Measurements from ENCODE around the gene DHRSX.
A peak's percentile ranks its signal among the peaks of the same experiment; 100 is the strongest.
"Not testable (repeated sequence)": the region's sequence is repeated elsewhere in the genome, so short reads cannot be mapped to it uniquely, and the experiment has no call there.

The DHRSX gene

DNA sequence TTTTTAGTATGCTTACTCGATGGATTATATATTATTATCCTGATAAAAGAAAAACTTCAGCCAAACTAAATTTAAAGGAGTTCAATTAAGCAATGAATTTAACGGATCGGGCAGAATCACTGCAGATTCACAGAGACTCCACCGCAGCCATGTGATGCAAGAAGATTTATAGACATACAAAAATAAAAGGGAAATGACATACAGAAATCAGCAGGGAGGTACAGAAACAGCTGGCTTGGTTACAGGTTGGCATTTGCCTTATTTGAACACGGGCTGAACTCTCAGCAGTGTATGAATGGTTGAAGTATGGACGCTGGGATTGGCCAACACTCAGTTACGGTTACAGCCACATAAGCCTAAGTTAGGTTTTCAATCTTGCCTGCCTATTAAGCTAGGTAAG, 35.4 kb upstream of the DHRSX start:
- Mint-ChIP-seq H3K27me3 (peaks cover 0 to 18% of the 10 kb centered on the region in 2 donors), H3K4me1 (ENCODE audit: low read depth in 2 of 2) (no peaks in the 10 kb centered on the region), H3K9me3 (no peaks in the 10 kb centered on the region), H3K4me3 (no peak overlapping the region), H3K27ac (no peak overlapping the region), H3K36me3 (ENCODE audit: insufficient read depth) (no peaks in the 10 kb centered on the region)
- DNase-seq, result no peak
- ATAC-seq (replicated peaks), result no peak

DNA sequence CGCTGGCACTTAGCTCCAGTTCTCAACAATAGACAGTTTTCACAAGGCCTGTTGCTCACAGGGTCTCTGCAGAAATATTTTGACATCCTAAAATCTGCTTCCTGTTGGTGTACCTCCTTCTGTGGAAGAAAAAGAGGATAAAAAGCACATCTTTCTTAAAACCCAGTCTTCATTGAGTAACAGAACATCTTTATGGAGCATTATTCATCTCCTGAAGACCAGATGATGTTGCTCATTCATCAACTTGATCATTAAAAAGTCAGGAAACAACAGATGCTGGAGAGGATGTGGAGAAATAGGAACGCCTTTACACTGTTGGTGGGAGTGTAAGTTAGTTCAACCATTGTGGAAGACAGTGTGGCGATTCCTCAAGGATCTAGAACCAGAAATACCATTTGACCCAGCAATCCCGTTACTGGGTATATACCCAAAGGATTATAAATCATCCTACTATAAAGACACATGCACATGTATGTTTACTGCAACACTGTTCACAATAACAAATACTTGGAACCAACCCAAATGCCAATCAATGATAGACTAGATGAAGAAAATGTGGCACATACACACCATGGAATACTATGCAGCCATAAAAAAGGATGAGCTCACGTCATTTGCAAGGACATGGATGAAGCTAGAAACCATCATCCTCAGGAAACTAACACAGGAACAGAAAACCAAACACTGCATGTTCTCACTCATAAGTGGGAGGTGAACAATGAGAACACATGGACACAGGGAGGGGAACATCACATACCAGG, 33.7 kb upstream of the DHRSX start:
- DNase-seq; H3K4me1 Mint-ChIP-seq (ENCODE audit: low read depth in 2 of 2); ATAC-seq (replicated peaks); H3K9me3 Mint-ChIP-seq; H3K4me3 Mint-ChIP-seq; H3K36me3 Mint-ChIP-seq (ENCODE audit: insufficient read depth); H3K27ac Mint-ChIP-seq: not testable (repeated sequence)
- H3K27me3 Mint-ChIP-seq, result peaks cover 0 to 18% of the 10 kb centered on the region in 2 donors

DNA sequence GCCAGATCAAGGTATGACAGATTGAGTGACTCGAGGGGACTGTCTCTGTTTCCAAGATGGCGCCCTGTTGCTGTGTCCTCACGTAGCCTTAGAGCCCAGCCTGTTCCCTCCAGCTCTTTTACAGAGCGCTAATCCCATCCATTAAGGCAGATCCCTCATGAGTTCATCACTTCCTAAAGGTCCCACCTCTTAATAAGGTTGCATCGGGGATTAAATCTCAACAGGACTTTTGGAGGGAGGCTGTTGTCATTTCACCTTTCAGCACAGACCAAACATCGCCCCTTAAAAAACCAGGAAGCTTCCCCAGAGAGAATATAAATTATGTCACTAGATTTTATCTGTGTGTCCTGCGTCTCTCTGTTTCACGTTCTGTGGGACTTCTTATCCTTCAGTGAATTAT, 32.6 kb upstream of the DHRSX start:
- H3K9me3 Mint-ChIP-seq, result no peaks in the 10 kb centered on the region
- no peaks in the 10 kb centered on the region for H3K4me1 Mint-ChIP-seq (ENCODE audit: low read depth in 2 of 2)
- ATAC-seq (replicated peaks) (no peak), DNase-seq (no peak)
- no peak overlapping the region for H3K4me3 Mint-ChIP-seq
- H3K27me3 Mint-ChIP-seq, result peaks cover 3 to 19% of the 10 kb centered on the region in 2 donors
- H3K36me3 Mint-ChIP-seq (ENCODE audit: insufficient read depth), result no peaks in the 10 kb centered on the region
- no peak overlapping the region for H3K27ac Mint-ChIP-seq

DNA sequence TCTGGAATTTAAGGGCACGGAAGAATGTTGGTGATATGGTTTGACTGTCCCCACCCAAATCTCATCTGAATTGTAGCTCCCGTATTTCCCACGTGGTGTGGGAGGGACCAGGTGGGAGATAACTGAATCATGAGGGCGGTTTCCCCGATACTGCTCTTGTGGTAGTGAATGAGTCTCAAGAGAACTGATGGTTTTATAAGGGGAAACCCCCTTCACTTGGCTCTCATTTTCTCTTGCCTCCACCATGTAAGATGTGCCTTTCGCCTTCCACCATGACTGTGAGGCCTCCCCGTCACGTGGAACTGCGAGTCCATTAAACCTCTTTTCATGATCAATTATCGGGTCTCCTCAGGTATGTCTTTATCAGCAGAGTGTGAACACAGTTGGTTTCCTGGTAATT, 25.6 kb upstream of the DHRSX start:
- Mint-ChIP-seq H3K4me3 (no peak overlapping the region), H3K4me1 (ENCODE audit: low read depth in 2 of 2) (no peaks in the 10 kb centered on the region), H3K27ac (no peak overlapping the region), H3K9me3 (no peaks in the 10 kb centered on the region), H3K36me3 (ENCODE audit: insufficient read depth) (no peaks in the 10 kb centered on the region), H3K27me3 (peaks cover 44% of the 10 kb centered on the region in 2 donors)
- ATAC-seq (replicated peaks) (no peak), DNase-seq (no peak)

DNA sequence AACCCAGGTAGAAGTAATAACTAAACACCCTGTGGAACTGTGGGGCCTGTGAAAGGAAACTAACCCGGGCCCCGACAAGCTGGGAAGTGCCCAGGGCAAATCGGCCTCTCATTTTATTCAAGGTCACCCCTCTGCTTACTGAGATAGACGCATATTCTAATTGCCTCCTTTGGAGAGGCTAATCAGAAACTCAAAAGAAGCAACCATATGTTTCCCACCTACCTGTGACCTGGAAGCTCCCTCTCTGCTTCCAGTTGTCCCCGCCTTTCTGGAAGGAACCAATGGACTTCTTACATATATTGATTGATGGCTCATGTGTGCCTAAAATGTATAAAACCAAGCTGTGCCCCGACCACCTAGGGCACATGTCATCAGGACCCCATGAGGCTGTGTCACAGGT, 23.1 kb upstream of the DHRSX start:
- ATAC-seq (replicated peaks) (no peak), DNase-seq (no peak)
- Mint-ChIP-seq H3K9me3 (no peaks in the 10 kb centered on the region), H3K36me3 (ENCODE audit: insufficient read depth) (no peaks in the 10 kb centered on the region), H3K27me3 (peaks cover 44 to 46% of the 10 kb centered on the region in 2 donors), H3K4me1 (ENCODE audit: low read depth in 2 of 2) (no peaks in the 10 kb centered on the region), H3K4me3 (no peak overlapping the region), H3K27ac (no peak overlapping the region)

DNA sequence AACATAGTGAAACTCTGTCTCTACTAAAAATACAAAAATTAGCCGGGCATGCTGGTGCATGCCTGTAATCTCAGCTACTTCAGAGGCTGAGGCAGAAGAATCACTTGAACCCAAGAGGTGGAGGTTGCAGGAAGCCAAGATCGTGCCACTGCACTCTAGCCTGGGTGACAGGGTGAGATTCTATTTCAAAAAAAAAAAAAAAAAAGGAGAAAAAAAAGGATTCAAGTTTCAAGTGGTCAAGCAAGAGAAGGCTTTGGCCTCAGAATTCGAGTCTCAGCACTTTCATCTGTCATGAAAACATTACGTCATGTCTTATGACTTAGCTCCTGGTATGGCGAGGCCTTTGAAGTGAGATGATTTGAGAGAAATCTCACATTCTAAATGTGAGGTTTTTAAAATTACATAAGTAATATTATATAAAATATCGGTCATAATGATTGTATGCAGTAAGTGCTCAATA, 21.2 kb upstream of the DHRSX start:
- H3K27ac Mint-ChIP-seq, result no peak overlapping the region
- H3K27me3 Mint-ChIP-seq, result peaks cover 34 to 39% of the 10 kb centered on the region in 2 donors
- H3K36me3 Mint-ChIP-seq (ENCODE audit: insufficient read depth), result no peaks in the 10 kb centered on the region
- ATAC-seq (replicated peaks) (no peak), DNase-seq (no peak)
- H3K4me3 Mint-ChIP-seq, result no peak overlapping the region
- H3K4me1 Mint-ChIP-seq (ENCODE audit: low read depth in 2 of 2), result peaks cover 2 to 3% of the 10 kb centered on the region in 2 donors
- no peaks in the 10 kb centered on the region for H3K9me3 Mint-ChIP-seq

DNA sequence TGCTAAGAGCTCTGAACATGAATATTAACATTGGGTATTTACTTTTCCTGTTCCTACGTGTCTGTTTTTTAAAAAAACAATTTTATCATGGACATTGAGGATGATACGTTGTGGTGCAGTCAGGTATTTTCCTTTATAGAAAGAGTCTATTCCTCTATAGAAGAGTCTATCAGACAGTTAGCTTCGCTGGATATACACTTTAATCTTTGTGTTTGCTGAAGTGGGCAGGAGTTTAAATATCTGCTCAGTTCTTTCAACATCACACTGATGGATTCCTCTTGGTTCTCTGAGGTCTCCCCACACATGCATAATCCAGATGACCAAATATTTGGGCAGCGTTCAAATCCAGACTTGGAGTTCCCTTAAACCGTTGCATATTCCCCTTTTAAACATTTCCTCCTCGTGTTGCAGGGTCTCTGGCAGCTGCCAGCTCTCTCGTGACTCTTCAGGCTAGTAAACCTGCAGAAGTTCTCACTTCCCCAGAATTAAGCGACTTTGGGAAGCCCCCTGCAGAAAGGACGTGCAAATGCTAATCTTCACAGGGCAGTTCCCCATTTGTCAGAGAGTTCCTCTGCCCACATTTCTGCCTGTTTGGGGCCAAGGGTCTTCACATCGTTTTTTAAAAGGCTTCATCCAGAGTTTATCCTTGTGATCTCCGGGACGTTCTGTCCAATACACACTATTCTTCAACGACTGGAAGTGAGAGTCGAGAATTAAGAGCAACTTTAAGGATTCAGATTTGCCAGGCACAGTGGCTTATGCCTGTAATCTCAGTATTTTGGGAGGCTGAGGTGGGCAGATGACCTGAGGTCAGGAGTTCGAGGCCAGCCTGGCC, 20.5 kb upstream of the DHRSX start:
- no peak overlapping the region for H3K27ac Mint-ChIP-seq
- H3K27me3 Mint-ChIP-seq, result peaks cover 28 to 32% of the 10 kb centered on the region in 2 donors
- DNase-seq (no peak), ATAC-seq (replicated peaks) (peak; percentile 39)
- no peak overlapping the region for H3K4me3 Mint-ChIP-seq
- H3K4me1 Mint-ChIP-seq (ENCODE audit: low read depth in 2 of 2), result peaks cover 2 to 8% of the 10 kb centered on the region in 2 donors
- H3K9me3 Mint-ChIP-seq, result no peaks in the 10 kb centered on the region
- H3K36me3 Mint-ChIP-seq (ENCODE audit: insufficient read depth), result no peaks in the 10 kb centered on the region

DNA sequence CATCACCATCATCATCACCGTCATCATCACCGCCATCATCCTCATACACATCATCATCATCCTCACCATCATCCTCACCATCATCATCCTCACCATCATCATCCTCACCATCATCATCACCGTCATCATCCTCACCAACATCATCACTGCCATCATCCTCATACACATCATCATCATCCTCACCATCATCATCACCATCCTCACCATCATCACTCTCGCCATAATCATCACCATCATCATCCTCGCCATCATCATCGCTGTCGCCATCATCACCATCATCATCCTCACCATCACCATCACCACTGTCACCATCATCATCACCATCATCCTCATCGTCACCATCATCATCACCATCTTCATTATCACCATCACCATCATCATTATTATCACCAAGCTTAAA, 19.8 kb upstream of the DHRSX start:
- no peak overlapping the region for H3K27ac Mint-ChIP-seq
- no peak for DNase-seq
- no peaks in the 10 kb centered on the region for H3K36me3 Mint-ChIP-seq (ENCODE audit: insufficient read depth)
- no peaks in the 10 kb centered on the region for H3K9me3 Mint-ChIP-seq
- H3K4me3 Mint-ChIP-seq, result no peak overlapping the region
- H3K4me1 Mint-ChIP-seq (ENCODE audit: low read depth in 2 of 2), result peaks cover 2 to 8% of the 10 kb centered on the region in 2 donors
- ATAC-seq (replicated peaks), result no peak
- peaks cover 27 to 33% of the 10 kb centered on the region in 2 donors for H3K27me3 Mint-ChIP-seq

DNA sequence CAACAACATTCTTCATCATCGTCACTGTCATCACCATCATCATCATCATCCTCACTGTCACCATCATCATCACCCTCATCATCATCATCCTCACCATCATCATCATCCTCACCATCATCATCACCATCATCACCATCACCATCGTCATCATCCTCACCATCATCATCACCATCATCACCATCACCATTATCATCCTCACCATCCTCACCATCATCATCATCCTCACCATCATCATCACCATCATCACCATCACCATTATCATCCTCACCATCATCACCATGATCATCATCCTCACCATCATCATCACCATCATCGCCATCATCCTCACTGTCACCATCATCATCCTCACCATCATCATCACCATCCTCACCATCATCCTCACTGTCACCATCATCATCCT, 18.9 kb upstream of the DHRSX start:
- H3K9me3 Mint-ChIP-seq; ATAC-seq (replicated peaks): not testable (repeated sequence)

DNA sequence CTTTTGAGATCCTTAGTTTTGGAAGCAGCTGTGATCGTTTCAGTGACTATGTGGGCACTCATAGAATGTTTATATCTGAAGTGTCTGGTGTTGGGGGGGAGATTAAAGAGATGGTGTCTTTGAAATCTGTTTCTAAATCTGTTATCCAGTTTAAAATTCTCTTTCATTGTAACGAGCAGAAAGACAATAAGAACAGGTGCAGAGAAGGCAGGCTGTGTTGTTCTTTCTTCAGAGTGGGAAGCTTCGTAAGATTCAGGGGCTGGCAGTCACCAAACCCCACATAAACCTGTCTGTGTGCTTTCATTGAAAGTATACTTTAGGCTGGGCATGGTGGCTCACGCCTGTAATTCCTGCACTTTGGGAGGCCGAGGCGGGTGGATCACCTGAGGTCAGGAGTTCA, 16.3 kb upstream of the DHRSX start:
- Mint-ChIP-seq H3K9me3 (no peaks in the 10 kb centered on the region), H3K27ac (no peak overlapping the region), H3K36me3 (ENCODE audit: insufficient read depth) (no peaks in the 10 kb centered on the region), H3K27me3 (peaks cover 19 to 27% of the 10 kb centered on the region in 2 donors), H3K4me1 (ENCODE audit: low read depth in 2 of 2) (peaks cover 2 to 8% of the 10 kb centered on the region in 2 donors), H3K4me3 (no peak overlapping the region)
- DNase-seq (no peak), ATAC-seq (replicated peaks) (no peak)

More for the DNA sequence above, 18.9 kb upstream of the DHRSX start:
- not testable (repeated sequence) for DNase-seq; H3K27ac Mint-ChIP-seq; H3K36me3 Mint-ChIP-seq (ENCODE audit: insufficient read depth); H3K4me1 Mint-ChIP-seq (ENCODE audit: low read depth in 2 of 2); H3K4me3 Mint-ChIP-seq
- H3K27me3 Mint-ChIP-seq, result peaks cover 19 to 31% of the 10 kb centered on the region in 2 donors

DNA sequence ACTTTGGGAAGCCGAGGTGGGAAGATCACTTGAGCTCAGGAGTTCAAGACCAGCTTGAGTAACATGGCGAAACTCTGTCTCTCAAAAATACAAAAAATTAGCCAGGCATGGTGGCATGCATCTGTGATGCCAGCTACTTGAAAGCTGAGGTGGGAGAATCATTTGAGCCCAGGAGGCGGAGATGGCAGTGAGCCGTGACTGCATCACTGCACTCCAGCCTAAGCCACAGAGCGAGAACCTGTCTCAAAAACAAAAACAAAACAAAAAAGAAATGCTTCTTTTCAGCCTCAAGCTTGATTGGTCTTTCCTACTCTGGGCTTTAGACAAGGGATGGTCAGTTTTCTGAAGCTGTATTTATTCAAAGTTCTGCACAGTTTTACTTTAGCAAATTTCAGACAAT, 15.8 kb upstream of the DHRSX start:
- H3K27ac Mint-ChIP-seq, result no peak overlapping the region
- H3K27me3 Mint-ChIP-seq, result peaks cover 23 to 30% of the 10 kb centered on the region in 2 donors
- H3K4me3 Mint-ChIP-seq, result no peak overlapping the region
- H3K36me3 Mint-ChIP-seq (ENCODE audit: insufficient read depth), result no peaks in the 10 kb centered on the region
- ATAC-seq (replicated peaks) (no peak), DNase-seq (no peak)
- H3K9me3 Mint-ChIP-seq, result no peaks in the 10 kb centered on the region
- H3K4me1 Mint-ChIP-seq (ENCODE audit: low read depth in 2 of 2), result peaks cover 2 to 8% of the 10 kb centered on the region in 2 donors

DNA sequence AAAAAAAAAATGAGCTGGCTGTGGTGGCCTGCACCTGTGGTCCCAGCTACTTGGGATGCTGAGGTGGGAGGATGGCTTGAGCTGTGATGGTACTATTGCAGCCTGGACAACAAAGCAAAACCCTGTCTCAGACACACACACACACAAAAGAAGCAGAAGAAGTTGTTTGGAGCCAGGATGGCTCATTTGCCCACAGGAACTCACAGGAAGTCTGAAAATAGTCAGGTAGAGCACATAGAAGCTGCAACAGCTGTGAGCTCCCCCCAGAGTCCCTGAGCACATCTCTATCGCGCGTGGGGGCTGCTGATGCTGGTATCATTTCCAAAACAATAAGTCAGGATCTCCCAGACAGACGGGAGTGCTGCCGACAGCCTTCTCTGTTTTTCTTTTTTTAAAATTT, 13.4 kb upstream of the DHRSX start:
- H3K4me1 Mint-ChIP-seq (ENCODE audit: low read depth in 2 of 2), result peaks cover 2 to 8% of the 10 kb centered on the region in 2 donors
- ATAC-seq (replicated peaks), result no peak

DNA sequence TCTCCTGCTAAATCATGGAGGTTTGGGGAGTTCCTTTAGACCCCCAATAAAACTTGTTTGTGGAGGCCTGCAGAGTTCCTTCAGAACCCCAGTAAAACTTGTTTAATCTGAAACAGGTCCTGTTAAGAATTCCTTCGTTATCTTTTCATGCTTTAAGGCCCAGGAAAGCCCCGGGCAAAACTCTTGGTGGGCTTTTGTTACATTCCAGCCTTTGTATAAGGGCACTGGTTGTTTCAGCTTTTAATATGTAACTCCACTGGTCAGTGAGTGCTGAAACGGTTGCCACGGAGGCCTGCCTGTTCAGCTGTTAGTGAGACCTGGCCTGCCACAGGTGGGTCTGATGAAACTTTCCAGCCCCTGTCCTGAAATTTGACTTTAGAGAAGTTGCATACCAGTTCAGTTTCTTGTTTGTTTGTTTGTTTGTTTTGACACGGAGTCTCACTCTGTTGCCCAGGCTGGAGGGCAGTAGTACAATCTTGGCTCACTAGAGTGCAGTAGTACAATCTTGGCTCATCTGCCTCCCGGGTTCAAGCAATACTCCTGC, 12.4 kb upstream of the DHRSX start:
- H3K4me3 Mint-ChIP-seq, result no peak overlapping the region
- H3K27ac Mint-ChIP-seq, result no peak overlapping the region
- DNase-seq (no peak), ATAC-seq (replicated peaks) (no peak)
- peaks cover 26 to 36% of the 10 kb centered on the region in 2 donors for H3K27me3 Mint-ChIP-seq
- H3K4me1 Mint-ChIP-seq (ENCODE audit: low read depth in 2 of 2), result peaks cover 2 to 8% of the 10 kb centered on the region in 2 donors
- H3K36me3 Mint-ChIP-seq (ENCODE audit: insufficient read depth), result no peaks in the 10 kb centered on the region
- no peaks in the 10 kb centered on the region for H3K9me3 Mint-ChIP-seq

More for the DNA sequence above, 13.4 kb upstream of the DHRSX start:
- H3K36me3 Mint-ChIP-seq (ENCODE audit: insufficient read depth), result no peaks in the 10 kb centered on the region
- H3K4me3 Mint-ChIP-seq, result no peak overlapping the region
- no peaks in the 10 kb centered on the region for H3K9me3 Mint-ChIP-seq
- no peak for DNase-seq
- no peak overlapping the region for H3K27ac Mint-ChIP-seq
- H3K27me3 Mint-ChIP-seq, result peaks cover 27 to 30% of the 10 kb centered on the region in 2 donors

Measured in effector memory CD8-positive, alpha-beta T cell (primary cell).